ENCODE measurements around the gene SPEN. TPM values are rescaled to one million over a fixed set of nuclear protein-coding genes. Genes with fewer than 3 reads are reported as not detected.

The SPEN gene
- total and polyA plus RNA-seq, 2 of the 4 experiments (the other 2 are of a cell fraction), result 7.6 to 15.8 TPM

DNA sequence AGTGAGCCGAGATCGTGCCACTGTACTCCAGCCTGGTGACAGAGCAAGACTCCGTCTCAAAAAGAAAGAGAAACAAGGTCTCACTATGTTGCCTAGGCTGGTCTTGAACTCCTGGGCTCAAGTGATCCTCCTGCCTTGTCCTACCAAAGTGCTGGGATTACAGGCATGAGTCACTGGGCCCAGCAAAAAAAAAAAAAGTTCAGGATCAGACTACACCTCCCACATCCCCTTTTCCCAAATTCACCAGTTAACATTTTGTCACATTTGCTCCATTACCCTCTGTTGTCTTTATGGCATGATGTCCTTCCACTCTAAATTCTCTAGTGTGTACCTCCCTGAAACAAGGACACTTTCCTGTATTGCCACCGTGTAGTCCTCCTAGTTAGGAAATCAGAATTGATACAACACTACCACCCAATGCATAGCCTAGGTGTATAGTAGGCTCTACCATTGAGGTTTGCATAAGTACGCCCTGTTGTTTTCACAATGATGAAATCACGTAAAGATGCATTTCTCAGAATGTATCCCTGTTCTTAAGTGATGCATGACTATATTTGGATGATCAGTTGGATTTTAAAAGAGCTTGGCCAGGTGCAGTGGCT lies 10.7 kb downstream of the SPEN start:
- no peaks in the 10 kb centered on the region for H3K36me3 ChIP-seq (ENCODE audit: control insufficient read depth, insufficient read depth, low read length)
- no peak overlapping the region for H2BK20ac ChIP-seq (ENCODE audit: low read depth, low read length)
- no peak overlapping the region for H3K9ac ChIP-seq (ENCODE audit: low read depth, low read length)
- in situ Hi-C loops (cut with MboI; ENCODE audit: low sequenced_read_pairs), result no loop called here
- DNase-seq (no peak), ATAC-seq (ENCODE audit: low read depth) (no peak)
- dilution Hi-C loops (cut with HindIII; ENCODE audit: low sequenced_read_pairs, unreplicated experiment), result no loop called here
- BruUV-seq (replicated peaks), result no TSS peak
- intact Hi-C loops (cut with micrococcal nuclease), result no loop called here
- no peak overlapping the region for H3K4ac ChIP-seq (ENCODE audit: low read depth, low read length)
- no peak overlapping the region for H3K18ac ChIP-seq (ENCODE audit: low read depth, low read length)
- H2BK5ac ChIP-seq (ENCODE audit: low read depth, low read length, poor library complexity, severe bottlenecking), result no peak overlapping the region
- H2AK9ac ChIP-seq (replicated peaks; ENCODE audit: low read depth, low read length, poor library complexity), result no peak overlapping the region
- H3K27me3 ChIP-seq (ENCODE audit: control insufficient read depth, insufficient read depth, low read length), result no peaks in the 10 kb centered on the region
- H3K4me1 ChIP-seq (ENCODE audit: control insufficient read depth, insufficient read depth, low read length), result peaks cover 2% of the 10 kb centered on the region; the same call in 1 of the 2 replicates
- TF ChIP-seq MAFK (IDR thresholded peaks at IDR 0.05; ENCODE audit: low read depth, low read length) (no peak), CHD1 (IDR thresholded peaks at IDR 0.05; ENCODE audit: low read depth, low read length) (no peak), RFX5 (IDR thresholded peaks at IDR 0.05; ENCODE audit: low read depth, low read length) (no peak), POLR2A (IDR thresholded peaks at IDR 0.05; ENCODE audit: low read depth, low read length) (no peak), ELK1 (IDR thresholded peaks at IDR 0.05; ENCODE audit: borderline replicate concordance, low read depth, low read length) (no peak)
- no peak overlapping the region for H2AFZ ChIP-seq (replicated peaks; ENCODE audit: low read length, poor library complexity)
- no peak overlapping the region for H2BK120ac ChIP-seq (ENCODE audit: low read depth, low read length)
- no peak overlapping the region for H4K5ac ChIP-seq (ENCODE audit: low read depth, low read length)
- no peaks in the 10 kb centered on the region for H3K9me3 ChIP-seq (ENCODE audit: control insufficient read depth, insufficient read depth, low read length)
- no peak overlapping the region for H2AK5ac ChIP-seq (ENCODE audit: low read depth, low read length)
- POLR2A ChIA-PET (ENCODE audit: unreplicated experiment), result no interaction called here
- H3K79me1 ChIP-seq (ENCODE audit: low read depth in 1 of 2, low read length in 2 of 2), result peaks cover 4 to 54% of the 10 kb centered on the region in 2 experiments; a peak in 3 of 4 replicates
- no peak overlapping the region for H3K27ac ChIP-seq (ENCODE audit: insufficient read depth, low read length)
- H3K9me1 ChIP-seq (ENCODE audit: insufficient read depth, low read length), result 0 out of 2 replicates have a peak, but pooled peaks cover 9% of the 10 kb centered on the region
- 87% methylated on average over 3 of the region's 6 CpGs; no CpG with 5 or more reads in 1 of the 2 experiments for WGBS, 2 experiments (ENCODE audit: extremely low coverage in 2 of 2, insufficient read length in 1 of 2)
- H3K14ac ChIP-seq (replicated peaks; ENCODE audit: low read depth, low read length), result no peak overlapping the region
- no peak overlapping the region for H4K91ac ChIP-seq (ENCODE audit: insufficient read depth, low read depth, low read length)
- no peak overlapping the region for H3K4me2 ChIP-seq (ENCODE audit: low read depth, low read length)
- CTCF ChIA-PET, result interaction anchor here (0.6 kb wide), 1 partner anchor 37 kb away, joined by 4 read pairs; no protein-coding TSS in a partner anchor
- no peak overlapping the region for H2BK15ac ChIP-seq (ENCODE audit: low read depth, low read length)
- H4K8ac ChIP-seq (ENCODE audit: low read depth in 2 of 2, low read length in 2 of 2), result no peak overlapping the region
- no peak overlapping the region for H3K56ac ChIP-seq (ENCODE audit: extremely low read depth, insufficient read depth, low read length)
- no peak overlapping the region for H3K4me3 ChIP-seq (ENCODE audit: insufficient read depth, low read depth, low read length)
- no peak overlapping the region for H3K23ac ChIP-seq (ENCODE audit: low read depth, low read length)
- H4K20me1 ChIP-seq (ENCODE audit: insufficient read depth, low read length), result peaks cover 20% of the 10 kb centered on the region
